Measurements from ENCODE around the gene DISP1. TPM values are rescaled to one million over a fixed set of nuclear protein-coding genes. Genes with fewer than 3 reads are reported as not detected.
"Not testable (repeated sequence)": the region's sequence is repeated elsewhere in the genome, so short reads cannot be mapped to it uniquely, and the experiment has no call there.

The DISP1 gene
- total RNA-seq, 1 experiment from 2014 or later = 2.0 TPM

GRCh38 chr1:222792744-222793143, 22.1 kb upstream of the DISP1 start:
- DNase-seq (ENCODE audit: low spot score) = peak; percentile 42

- peak; percentile 34 for DNase-seq (ENCODE audit: low spot score)
Measured at GRCh38 chr1:222794656-222795474, 20.0 kb upstream of the DISP1 start.

GRCh38 chr1:222798116-222798515, 16.7 kb upstream of the DISP1 start:
- no peak for DNase-seq (ENCODE audit: low spot score)

GRCh38 chr1:222798975-222799374, 15.9 kb upstream of the DISP1 start:
- DNase-seq (ENCODE audit: low spot score) = no peak

GRCh38 chr1:222801067-222801466, 13.8 kb upstream of the DISP1 start:
- DNase-seq (ENCODE audit: low spot score) = no peak

GRCh38 chr1:222811671-222812070, 3.2 kb upstream of the DISP1 start:
- DNase-seq (ENCODE audit: low spot score) = no peak

GRCh38 chr1:222813866-222814535, 838 bp upstream of the DISP1 start:
- no peak for DNase-seq (ENCODE audit: low spot score)

- no peak for DNase-seq (ENCODE audit: low spot score)
Measured at GRCh38 chr1:222815440-222815765, 564 bp downstream of the DISP1 start.

- peak; percentile 30 for DNase-seq (ENCODE audit: low spot score)
Measured at GRCh38 chr1:222817529-222817928, 2.7 kb downstream of the DISP1 start.

- no peak for DNase-seq (ENCODE audit: low spot score)
Measured at GRCh38 chr1:222818171-222818570, 3.3 kb downstream of the DISP1 start.

- DNase-seq (ENCODE audit: low spot score) = no peak
Measured at GRCh38 chr1:222820171-222820712, 5.4 kb downstream of the DISP1 start.

GRCh38 chr1:222821239-222821638, 6.4 kb downstream of the DISP1 start:
- no peak for DNase-seq (ENCODE audit: low spot score)

GRCh38 chr1:222823695-222824094, 8.9 kb downstream of the DISP1 start:
- no peak for DNase-seq (ENCODE audit: low spot score)

- DNase-seq (ENCODE audit: low spot score) = no peak
Measured at GRCh38 chr1:222824641-222825040, 9.8 kb downstream of the DISP1 start.

- no peak for DNase-seq (ENCODE audit: low spot score)
Measured at GRCh38 chr1:222828939-222829338, 14.1 kb downstream of the DISP1 start.

- no peak for DNase-seq (ENCODE audit: low spot score)
Measured at GRCh38 chr1:222829868-222830267, 15.0 kb downstream of the DISP1 start.

- DNase-seq (ENCODE audit: low spot score) = no peak
Measured at GRCh38 chr1:222833356-222833876, 18.6 kb downstream of the DISP1 start.

GRCh38 chr1:222843469-222844410, 28.9 kb downstream of the DISP1 start:
- peak; percentile 48 for DNase-seq (ENCODE audit: low spot score)

GRCh38 chr1:222844411-222844779, 29.6 kb downstream of the DISP1 start:
- DNase-seq (ENCODE audit: low spot score) = no peak

GRCh38 chr1:222845763-222846162, 30.9 kb downstream of the DISP1 start:
- DNase-seq (ENCODE audit: low spot score) = no peak

GRCh38 chr1:222850550-222850949, 35.7 kb downstream of the DISP1 start:
- not testable (repeated sequence) for DNase-seq (ENCODE audit: low spot score)

- no peak for DNase-seq (ENCODE audit: low spot score)
Measured at GRCh38 chr1:222852326-222852725, 37.5 kb downstream of the DISP1 start.
